Measurements from ENCODE around the gene HOXA9. TPM values are rescaled to one million over a fixed set of nuclear protein-coding genes. Genes with fewer than 3 reads are reported as not detected.
A peak's percentile ranks its signal among the peaks of the same experiment; 100 is the strongest.

The HOXA9 gene
- polyA plus RNA-seq, 1 donor (not counting 4 experiments of a cell fraction or from before 2014, with no cell fraction given): 28.1 TPM

GRCh38 chr7:27143023-27143949 lies 22.1 kb downstream of the HOXA9 start, which contains the start of gene HOXA5:
TSS of gene HOXA5 (minus strand) at chr7:27143681. CDS start at chr7:27143607, 74 bp downstream.
- FAIRE-seq (peak; percentile 92), DNase-seq (ENCODE audit: low read depth, low spot score) (peak; percentile 89)
- Histone ChIP-seq H3K27ac (ENCODE audit: control insufficient read depth, insufficient read depth, low read length) (peak within 1 kb of the TSS; percentile 92), H3K27me3 (ENCODE audit: control insufficient read depth, extremely low read depth, insufficient read depth, low read length) (no peaks in the 10 kb centered on the region), H2AFZ (ENCODE audit: control insufficient read depth, low read length) (peak within 1 kb of the TSS; percentile 16), H3K4me2 (ENCODE audit: control insufficient read depth, extremely low read depth, insufficient read depth, low read depth, low read length) (peak within 1 kb of the TSS; percentile 94), H3K9ac (ENCODE audit: control insufficient read depth, extremely low read depth, insufficient read depth, low read length) (peak within 1 kb of the TSS; percentile 93), H3K9me3 (ENCODE audit: control insufficient read depth, low read depth, low read length) (no peaks in the 10 kb centered on the region), H3K36me3 (ENCODE audit: control insufficient read depth in 2 of 2, extremely low read depth in 1 of 2, insufficient read depth in 2 of 2, low read length in 2 of 2) (peaks cover 4 to 7% of the 10 kb centered on the region in 2 experiments), H3K4me3 (ENCODE audit: control insufficient read depth in 2 of 3, extremely low read depth in 1 of 3, insufficient read depth in 2 of 3, low read depth in 1 of 3, low read length in 3 of 3) (peak within 1 kb of the TSS; percentile 58 to 93 (median 91)), H3K9me1 (ENCODE audit: control insufficient read depth, extremely low read depth, insufficient read depth, low read length) (no peaks in the 10 kb centered on the region), H3K4me1 (ENCODE audit: control insufficient read depth, extremely low read depth, insufficient read depth, low read length) (peaks cover 44% of the 10 kb centered on the region), H3K79me2 (ENCODE audit: control insufficient read depth, insufficient read depth, low read length) (peaks cover 77% of the 10 kb centered on the region), H4K20me1 (ENCODE audit: control insufficient read depth, extremely low read depth, insufficient read depth, low read length) (no peaks in the 10 kb centered on the region)
- dilution Hi-C loops (cut with MboI; ENCODE audit: extremely low pct_ligation_motif_present, low sequenced_read_pairs): no loop called here
- TF ChIP-seq CTCF (optimal IDR thresholded peaks at IDR 0.05 in 1 of 3, IDR thresholded peaks at IDR 0.05 in 1 of 3, conservative IDR thresholded peaks at IDR 0.05 in 1 of 3; ENCODE audit: extremely low read depth in 1 of 3, insufficient read depth in 2 of 3, low read length in 3 of 3) (peak in 2 of 3 experiments; percentile 73 to 78), EZH2 (IDR thresholded peaks at IDR 0.05; ENCODE audit: low read length) (no peak)

GRCh38 chr7:27142580-27143022 lies 22.7 kb downstream of the HOXA9 start:
- Histone ChIP-seq H3K4me3 (ENCODE audit: control insufficient read depth in 2 of 3, extremely low read depth in 1 of 3, insufficient read depth in 2 of 3, low read depth in 1 of 3, low read length in 3 of 3) (peak overlapping the region; percentile 58 to 93 (median 91)), H3K9ac (ENCODE audit: control insufficient read depth, extremely low read depth, insufficient read depth, low read length) (peak overlapping the region; percentile 93), H3K27me3 (ENCODE audit: control insufficient read depth, extremely low read depth, insufficient read depth, low read length) (no peaks in the 10 kb centered on the region), H3K9me1 (ENCODE audit: control insufficient read depth, extremely low read depth, insufficient read depth, low read length) (no peaks in the 10 kb centered on the region), H3K4me1 (ENCODE audit: control insufficient read depth, extremely low read depth, insufficient read depth, low read length) (peaks cover 41% of the 10 kb centered on the region), H4K20me1 (ENCODE audit: control insufficient read depth, extremely low read depth, insufficient read depth, low read length) (no peaks in the 10 kb centered on the region), H3K27ac (ENCODE audit: control insufficient read depth, insufficient read depth, low read length) (peak overlapping the region; percentile 92), H2AFZ (ENCODE audit: control insufficient read depth, low read length) (no peak overlapping the region), H3K4me2 (ENCODE audit: control insufficient read depth, extremely low read depth, insufficient read depth, low read depth, low read length) (peak overlapping the region; percentile 92), H3K79me2 (ENCODE audit: control insufficient read depth, insufficient read depth, low read length) (peaks cover 72% of the 10 kb centered on the region), H3K36me3 (ENCODE audit: control insufficient read depth in 2 of 2, extremely low read depth in 1 of 2, insufficient read depth in 2 of 2, low read length in 2 of 2) (peaks cover 4 to 7% of the 10 kb centered on the region in 2 experiments), H3K9me3 (ENCODE audit: control insufficient read depth, low read depth, low read length) (no peaks in the 10 kb centered on the region)
- dilution Hi-C loops (cut with MboI; ENCODE audit: extremely low pct_ligation_motif_present, low sequenced_read_pairs): no loop called here
- no peak for DNase-seq (ENCODE audit: low read depth, low spot score)
- no peak for TF ChIP-seq CTCF (optimal IDR thresholded peaks at IDR 0.05 in 1 of 3, IDR thresholded peaks at IDR 0.05 in 1 of 3, conservative IDR thresholded peaks at IDR 0.05 in 1 of 3; ENCODE audit: extremely low read depth in 1 of 3, insufficient read depth in 2 of 3, low read length in 3 of 3)
- TF ChIP-seq EZH2 (IDR thresholded peaks at IDR 0.05; ENCODE audit: low read length): no peak
- FAIRE-seq: no peak

All from keratinocyte (primary cell).